ENCODE results near the gene GPALPP1.

- no peak for TF ChIP-seq CTCF (IDR thresholded peaks at IDR 0.05)
- TF ChIP-seq POLR2A (IDR thresholded peaks at IDR 0.05): no peak
Observed at GRCh38 chr13:45016792-45017425, 27.6 kb downstream of the GPALPP1 start.

Measured in ovary (tissue), 3 donors.